ENCODE data around the gene DAAM1. TPM values are rescaled to one million over a fixed set of nuclear protein-coding genes. Genes with fewer than 3 reads are reported as not detected.

The DAAM1 gene
- total RNA-seq, 1 experiment from 2014 or later = 30.4 TPM

- ATAC-seq (no peak), DNase-seq (ENCODE audit: low spot score) (no peak)
- ChIA-PET CTCF (no interaction called here), POLR2A (interaction anchor here (0.8 kb wide), 1 partner anchor 9 kb away, joined by 3 read pairs; no protein-coding TSS in a partner anchor)
- no peak overlapping the region for H3K27ac Mint-ChIP-seq
- no peak overlapping the region for H3K4me3 Mint-ChIP-seq
- H3K4me1 Mint-ChIP-seq = peaks cover 5% of the 10 kb centered on the region
- H3K9me3 Mint-ChIP-seq = no peaks in the 10 kb centered on the region
- H3K36me3 Mint-ChIP-seq = no peaks in the 10 kb centered on the region
- TF ChIP-seq ZNF512 (CRISPR knock-in tag; IDR thresholded peaks at IDR 0.05; ENCODE audit: borderline replicate concordance) (no peak), E2F4 (CRISPR knock-in tag; IDR thresholded peaks at IDR 0.05; ENCODE audit: borderline replicate concordance, low read depth) (no peak), ZBTB21 (CRISPR knock-in tag; IDR thresholded peaks at IDR 0.05; ENCODE audit: borderline replicate concordance) (no peak), FOXP1 (CRISPR knock-in tag; IDR thresholded peaks at IDR 0.05; ENCODE audit: borderline replicate concordance) (no peak), PREB (CRISPR knock-in tag; IDR thresholded peaks at IDR 0.05; ENCODE audit: borderline replicate concordance) (no peak), IRF1 (CRISPR knock-in tag; IDR thresholded peaks at IDR 0.05) (no peak), MYBL2 (CRISPR knock-in tag; IDR thresholded peaks at IDR 0.05) (no peak), ARID4B (CRISPR knock-in tag; IDR thresholded peaks at IDR 0.05; ENCODE audit: borderline replicate concordance) (no peak), ZNF232 (CRISPR knock-in tag; IDR thresholded peaks at IDR 0.05) (no peak), ATF1 (CRISPR knock-in tag; IDR thresholded peaks at IDR 0.05) (no peak), CTCF (IDR thresholded peaks at IDR 0.05) (no peak), EMX1 (CRISPR knock-in tag; IDR thresholded peaks at IDR 0.05) (no peak), ZNF671 (CRISPR knock-in tag; IDR thresholded peaks at IDR 0.05) (no peak), KAT7 (CRISPR knock-in tag; IDR thresholded peaks at IDR 0.05; ENCODE audit: borderline replicate concordance) (no peak), STAT6 (CRISPR knock-in tag; conservative IDR thresholded peaks at IDR 0.05; ENCODE audit: low read depth) (no peak), CREM (CRISPR knock-in tag; IDR thresholded peaks at IDR 0.05) (no peak), GRHL2 (CRISPR knock-in tag; IDR thresholded peaks at IDR 0.05; ENCODE audit: insufficient replicate concordance, severe bottlenecking) (no peak), MLX (CRISPR knock-in tag; IDR thresholded peaks at IDR 0.05) (no peak), SP1 (CRISPR knock-in tag; conservative IDR thresholded peaks at IDR 0.05) (no peak)
- no peaks in the 10 kb centered on the region for H3K27me3 Mint-ChIP-seq (ENCODE audit: low read depth)
Measured at GRCh38 chr14:59320763-59321625, 132.5 kb downstream of the DAAM1 start.
